Glomerular visceral epithelial cell (primary cell): ENCODE data around the gene FOCAD.
"Not testable (repeated sequence)": the region's sequence is repeated elsewhere in the genome, so short reads cannot be mapped to it uniquely, and the experiment has no call there.

ENCODE experiments used
- DNase-seq: peaks from one replicate; pipeline ENCODE4 v3.0.0-alpha.2; 2016; ENCODE audit errors: extremely low spot score

Gene FOCAD, protein sequence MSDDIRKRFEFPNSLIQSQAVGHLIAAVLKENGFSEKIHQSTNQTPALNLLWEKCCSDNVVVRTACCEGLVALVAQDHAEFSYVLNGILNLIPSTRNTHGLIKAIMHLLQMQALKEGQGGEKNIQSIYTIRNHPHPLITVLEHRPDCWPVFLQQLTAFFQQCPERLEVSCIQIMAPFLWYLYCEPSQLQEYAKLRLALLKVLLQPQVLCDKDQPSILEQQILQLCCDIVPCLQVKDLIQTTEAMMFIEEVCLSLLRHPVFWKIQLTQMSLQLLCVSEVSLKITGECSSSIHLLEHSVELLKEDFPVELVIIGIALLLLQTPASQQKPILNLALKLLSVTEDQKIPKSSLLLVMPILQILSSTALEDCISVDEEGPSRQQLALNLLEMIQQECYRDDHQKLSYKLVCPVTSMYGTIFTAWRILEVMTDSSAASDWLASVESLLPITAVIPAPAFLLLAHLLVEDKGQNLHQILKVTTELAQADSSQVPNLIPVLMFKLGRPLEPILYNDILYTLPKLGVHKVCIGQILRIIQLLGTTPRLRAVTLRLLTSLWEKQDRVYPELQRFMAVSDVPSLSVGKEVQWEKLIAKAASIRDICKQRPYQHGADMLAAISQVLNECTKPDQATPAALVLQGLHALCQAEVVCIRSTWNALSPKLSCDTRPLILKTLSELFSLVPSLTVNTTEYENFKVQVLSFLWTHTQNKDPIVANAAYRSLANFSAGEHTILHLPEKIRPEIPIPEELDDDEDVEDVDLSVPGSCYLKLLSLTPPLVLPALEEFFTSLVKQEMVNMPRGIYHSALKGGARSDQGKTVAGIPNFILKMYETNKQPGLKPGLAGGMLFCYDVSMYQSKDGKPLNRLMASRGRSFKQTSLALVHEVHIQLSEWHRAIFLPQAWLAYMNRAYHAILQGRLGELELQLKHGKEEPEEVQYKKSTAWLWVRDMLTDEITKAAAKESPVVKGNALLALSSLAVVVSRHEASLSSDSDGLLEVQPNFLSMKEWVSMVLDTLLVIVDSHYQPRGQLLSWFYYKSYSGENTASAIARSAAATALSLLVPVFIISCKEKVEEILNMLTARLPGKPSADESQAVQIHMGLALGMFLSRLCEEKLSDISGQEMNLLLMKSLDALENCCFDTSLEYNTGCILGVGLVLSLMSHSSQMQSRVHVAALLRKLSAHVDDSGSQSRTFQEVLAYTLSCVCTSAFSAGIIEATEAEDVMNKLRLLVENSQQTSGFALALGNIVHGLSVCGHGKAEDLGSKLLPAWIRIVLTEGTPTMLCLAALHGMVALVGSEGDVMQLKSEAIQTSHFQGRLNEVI (N-terminal part only)

DNA sequence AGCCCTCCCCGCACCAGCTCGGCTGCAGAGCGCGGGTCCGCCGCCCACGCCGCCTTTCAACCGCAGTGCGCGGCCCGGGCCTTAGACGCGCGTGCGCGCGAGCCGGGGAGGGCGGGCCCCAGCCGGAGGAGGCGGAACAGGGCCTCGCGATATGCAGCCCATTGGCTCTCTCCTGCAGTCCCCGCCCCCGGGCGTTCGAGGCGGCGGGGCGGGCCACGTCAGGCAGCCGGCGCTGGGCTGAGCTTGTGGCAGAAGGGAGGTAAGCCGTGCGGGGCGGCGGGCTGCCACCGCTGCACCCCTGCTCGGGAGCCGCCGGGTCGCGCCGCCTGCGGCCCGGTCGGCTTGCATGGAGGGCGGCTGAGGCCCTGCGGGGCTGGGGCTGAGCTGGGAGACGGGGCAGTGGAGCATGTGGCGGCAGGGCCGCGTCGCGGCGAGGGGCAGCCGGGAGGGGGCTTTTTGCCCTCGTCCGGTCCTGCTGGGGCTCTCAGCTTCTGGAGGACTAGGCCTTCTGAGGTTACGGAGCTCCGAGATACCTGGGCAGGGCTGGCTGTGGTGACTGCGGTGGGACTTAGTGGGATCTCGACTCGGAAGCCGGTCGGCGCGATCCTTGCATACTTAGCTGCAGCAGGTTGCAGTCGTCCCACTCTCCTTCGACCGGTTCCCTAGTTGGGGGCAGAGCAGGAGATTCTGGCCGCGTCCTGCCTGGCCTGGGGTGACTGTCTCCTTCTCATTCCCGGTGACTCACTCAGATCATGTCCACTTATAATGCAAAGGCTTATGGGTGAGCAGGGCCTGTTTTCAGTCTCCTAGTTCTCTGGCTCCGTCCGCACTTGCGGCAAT lies at the start of gene FOCAD:
TSS of gene FOCAD (plus strand) at position 225 of the 840 bp plus-strand sequence. CDS start 31,095 bp downstream, outside the sequence.
- peak; percentile 96 for DNase-seq

DNA sequence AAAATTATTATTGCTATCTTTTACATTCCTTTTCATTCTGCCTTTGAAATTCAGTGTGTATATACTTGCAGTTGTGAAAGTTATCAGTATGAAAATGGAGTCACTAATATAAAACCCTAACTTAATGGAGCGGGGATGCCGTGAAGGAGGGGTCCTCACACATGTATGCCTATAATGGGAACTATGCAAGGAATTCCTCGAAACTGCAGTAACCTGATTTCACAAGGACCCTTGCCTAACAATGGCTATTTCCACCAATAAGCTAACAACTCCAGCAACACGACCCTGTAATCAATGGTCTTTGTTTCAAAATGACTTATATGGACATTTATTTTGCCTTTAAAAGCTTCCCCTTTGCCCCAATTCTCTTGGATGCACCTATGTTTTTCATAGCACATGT lies 49.2 kb upstream of the FOCAD start:
- DNase-seq, result no peak

DNA sequence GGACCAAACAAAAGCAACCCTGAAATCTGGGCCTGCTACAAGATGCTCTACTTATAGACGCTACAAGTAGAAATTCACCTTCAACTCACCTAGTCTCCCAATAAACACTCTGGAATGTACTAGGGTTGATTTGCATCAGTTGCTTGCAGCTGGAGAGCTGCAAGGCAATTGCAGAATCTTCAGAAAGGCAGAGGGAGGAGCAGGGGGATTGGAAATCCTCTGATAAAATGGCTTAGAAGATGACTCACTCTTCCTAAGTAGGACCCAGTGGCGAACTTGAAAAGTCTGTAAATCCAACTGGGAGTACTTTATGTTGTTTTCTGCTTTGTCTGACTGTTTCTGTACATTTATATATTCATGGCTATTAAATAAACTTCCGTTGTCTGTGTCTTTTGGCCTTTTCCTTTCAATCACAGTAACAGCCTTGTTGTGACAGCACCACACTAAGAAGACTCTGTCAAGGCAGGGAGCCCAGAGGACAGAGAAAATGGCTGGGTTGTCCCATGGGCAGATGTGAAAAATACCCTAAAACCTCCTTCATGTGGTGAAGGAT lies 47.1 kb upstream of the FOCAD start:
- DNase-seq, result no peak

DNA sequence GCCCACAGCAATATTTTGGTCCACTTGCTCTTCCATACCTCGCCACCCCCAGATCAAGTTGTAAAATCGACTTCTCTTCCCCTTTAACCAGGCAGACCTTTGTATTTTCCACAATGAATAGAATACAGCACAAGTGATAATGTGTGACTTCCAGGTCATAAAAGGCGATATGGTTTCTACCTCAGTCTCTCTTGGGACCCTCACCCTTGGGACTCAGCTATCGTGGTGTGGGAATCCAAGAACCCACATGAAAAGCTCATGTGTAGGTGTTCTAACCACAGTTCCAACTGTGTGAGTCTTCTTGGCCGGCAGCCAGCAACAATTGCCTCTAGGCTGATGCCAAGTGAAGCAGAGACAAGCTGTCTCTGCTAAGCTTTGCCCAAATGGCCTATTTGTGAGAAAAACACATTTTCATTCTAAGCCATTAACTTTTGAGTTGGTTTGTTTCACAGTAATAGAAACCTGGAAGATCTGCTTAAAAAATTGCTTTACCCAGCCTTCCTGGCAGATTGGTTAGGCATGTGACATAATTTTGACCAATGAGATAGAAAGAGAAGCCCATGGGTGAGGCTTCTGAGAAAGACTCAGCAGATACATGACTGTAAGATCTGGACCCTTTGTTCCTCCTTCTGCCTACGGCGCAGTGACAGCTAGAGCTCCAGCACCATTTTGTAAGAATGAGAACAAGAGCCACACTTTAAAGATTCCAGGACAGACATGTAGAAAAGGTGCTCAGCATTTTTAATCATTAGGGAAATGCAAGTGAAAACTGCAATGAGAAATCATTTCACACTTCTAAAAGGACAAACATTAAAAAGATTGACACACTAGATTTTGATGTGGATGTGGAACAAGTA lies 43.5 kb upstream of the FOCAD start:
- DNase-seq, result peak; percentile 83

DNA sequence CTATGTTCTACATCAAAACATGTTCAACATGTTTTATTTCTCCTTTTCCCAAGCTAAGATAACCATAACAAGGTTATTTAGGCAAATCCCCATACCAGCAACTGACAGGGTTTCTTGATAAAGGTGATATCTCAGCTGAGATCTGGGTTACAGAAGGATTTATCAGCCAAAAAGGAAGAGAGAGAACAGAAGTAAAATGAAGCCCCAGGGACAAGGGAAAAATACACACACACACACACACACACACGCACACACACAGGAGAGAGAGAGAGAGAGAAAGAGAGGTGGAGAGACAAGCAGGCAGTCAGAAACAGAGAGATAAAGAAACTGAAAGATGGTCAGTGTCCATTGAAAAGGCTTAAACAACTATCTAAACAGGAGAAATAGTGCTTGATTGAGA lies 42.0 kb upstream of the FOCAD start:
- DNase-seq, result no peak

DNA sequence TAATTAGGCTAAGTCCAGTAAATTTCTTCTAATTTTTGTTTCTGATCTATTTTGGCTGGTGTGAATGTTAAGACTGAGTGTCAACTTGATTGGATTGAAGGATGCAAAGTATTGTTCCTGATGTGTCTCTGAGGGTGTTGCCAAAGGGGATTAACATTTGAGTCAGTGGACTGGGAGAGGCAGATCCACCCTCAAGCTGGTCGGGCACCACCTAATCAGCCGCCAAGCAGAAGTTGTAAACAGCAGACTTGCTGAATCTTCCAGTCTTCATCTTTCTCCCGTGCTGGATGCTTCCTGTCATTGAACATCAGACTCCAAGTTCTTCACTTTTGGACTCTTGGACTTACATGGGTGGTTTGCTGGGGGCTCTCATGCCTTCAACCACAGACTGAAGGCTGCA lies 40.4 kb upstream of the FOCAD start:
- no peak for DNase-seq

DNA sequence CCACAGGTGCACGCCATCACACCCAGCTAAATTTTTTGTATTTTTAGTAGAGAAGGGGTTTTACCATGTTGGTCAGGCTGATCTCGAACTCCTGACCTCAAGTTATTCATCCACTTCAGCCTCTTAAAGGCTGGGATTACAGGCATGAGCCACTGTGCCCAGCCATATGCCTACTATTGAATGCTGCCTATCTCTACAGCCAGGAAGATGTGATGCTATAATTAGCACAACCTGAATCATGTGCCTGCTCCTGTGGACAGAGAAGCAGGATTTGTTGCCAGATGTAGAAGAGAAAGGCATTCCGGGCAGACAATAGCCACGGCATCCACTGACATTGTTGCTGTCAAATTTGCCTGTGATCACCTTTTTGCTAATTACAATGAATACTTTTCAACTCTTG lies 37.4 kb upstream of the FOCAD start:
- DNase-seq, result no peak

DNA sequence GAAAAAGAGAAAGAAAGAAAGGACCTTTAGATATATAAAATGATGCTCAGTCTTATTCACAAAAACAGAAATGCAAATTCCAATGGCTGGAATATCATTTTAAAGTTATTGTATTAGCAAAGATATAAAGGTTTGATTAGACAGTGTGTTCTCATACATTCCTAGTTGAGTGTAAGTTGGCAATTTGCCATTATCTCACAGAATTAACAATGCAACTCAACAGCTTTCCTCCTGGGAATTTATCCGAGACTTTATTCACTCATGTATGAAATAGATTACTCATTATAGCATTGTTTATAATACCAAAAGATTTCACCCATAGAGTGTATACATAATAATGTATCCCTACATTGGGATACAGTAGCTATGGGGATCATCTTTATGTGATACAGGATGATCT lies 34.7 kb upstream of the FOCAD start:
- no peak for DNase-seq

DNA sequence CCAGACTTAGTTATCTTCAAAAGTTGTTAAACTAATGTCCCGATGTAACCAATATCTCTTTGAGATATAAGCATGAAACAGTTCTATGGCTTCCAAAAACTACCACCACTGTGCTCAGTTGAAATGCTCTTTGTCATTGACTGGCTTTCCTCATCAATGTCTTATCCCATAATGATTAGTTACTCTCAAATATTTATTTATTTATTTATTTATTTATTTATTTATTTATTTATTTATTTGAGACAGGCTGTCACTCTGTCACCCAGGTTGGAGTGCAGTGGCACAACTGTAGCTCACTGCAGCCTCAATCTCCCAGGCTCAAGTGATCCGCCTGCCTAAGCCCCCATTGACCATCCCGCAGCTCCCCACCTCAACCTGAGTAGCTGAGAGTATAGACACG lies 33.7 kb upstream of the FOCAD start:
- DNase-seq, result no peak

DNA sequence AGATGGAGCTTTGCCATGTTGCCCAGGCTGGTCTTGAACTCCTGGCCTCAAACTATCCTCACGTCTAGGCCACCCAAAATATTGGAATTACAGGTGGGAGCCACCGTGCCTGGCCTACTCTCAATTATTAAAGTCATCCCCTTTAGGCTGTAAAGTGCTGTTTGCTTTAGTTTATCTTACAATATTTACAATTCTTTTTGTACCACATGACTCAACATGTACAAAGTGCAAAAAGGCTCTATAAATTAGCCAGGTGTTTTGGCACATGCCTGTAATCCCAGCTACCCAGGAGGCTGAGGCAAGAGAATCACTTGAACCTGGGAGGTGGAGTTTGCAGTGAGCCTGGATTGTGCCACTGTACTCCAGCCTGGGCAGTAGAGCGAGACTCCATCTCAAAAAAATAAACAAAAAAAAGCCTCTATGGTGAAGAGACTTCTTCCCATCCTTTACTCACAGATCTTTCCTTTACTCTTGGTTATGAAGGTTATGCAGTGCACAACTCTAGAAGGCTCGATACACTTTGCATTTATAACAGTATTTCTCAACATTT lies 33.2 kb upstream of the FOCAD start:
- no peak for DNase-seq

DNA sequence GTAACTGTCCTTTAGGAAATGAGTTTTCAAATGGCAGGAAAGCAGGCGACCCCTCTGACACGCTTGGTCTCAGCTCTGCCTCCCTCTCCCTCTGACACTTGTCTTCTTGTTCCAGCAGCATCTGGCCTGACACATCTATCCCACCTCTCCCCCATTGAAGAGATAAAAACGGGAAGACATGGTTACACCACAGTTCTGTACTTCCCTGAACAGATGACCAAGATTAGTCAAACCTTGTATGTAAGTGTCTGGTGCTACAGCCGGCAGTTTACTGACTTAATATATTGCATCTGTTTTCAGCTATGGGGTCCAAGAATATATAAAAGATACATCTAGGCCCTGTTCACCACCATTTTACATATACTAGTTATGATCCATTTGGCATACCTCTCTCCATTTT lies 32.1 kb upstream of the FOCAD start:
- DNase-seq, result no peak

DNA sequence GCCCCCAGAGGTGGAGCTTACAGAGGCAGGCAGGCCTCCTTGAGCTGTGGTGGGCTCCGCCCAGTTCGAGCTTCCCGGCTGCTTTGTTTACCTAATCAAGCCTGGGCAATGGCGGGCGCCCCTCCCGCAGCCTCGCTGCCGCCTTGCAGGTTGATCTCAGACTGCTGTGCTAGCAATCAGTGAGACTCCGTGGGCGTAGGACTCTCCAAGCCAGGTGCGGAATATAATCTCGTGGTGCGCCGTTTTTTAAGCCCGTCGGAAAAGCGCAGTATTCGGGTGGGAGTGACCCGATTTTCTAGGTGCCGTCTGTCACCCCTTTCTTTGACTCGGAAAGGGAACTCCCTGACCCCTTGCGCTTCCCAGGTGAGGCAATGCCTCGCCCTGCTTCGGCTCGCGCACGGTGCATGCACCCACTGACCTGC lies 25.8 kb upstream of the FOCAD start:
- not testable (repeated sequence) for DNase-seq

DNA sequence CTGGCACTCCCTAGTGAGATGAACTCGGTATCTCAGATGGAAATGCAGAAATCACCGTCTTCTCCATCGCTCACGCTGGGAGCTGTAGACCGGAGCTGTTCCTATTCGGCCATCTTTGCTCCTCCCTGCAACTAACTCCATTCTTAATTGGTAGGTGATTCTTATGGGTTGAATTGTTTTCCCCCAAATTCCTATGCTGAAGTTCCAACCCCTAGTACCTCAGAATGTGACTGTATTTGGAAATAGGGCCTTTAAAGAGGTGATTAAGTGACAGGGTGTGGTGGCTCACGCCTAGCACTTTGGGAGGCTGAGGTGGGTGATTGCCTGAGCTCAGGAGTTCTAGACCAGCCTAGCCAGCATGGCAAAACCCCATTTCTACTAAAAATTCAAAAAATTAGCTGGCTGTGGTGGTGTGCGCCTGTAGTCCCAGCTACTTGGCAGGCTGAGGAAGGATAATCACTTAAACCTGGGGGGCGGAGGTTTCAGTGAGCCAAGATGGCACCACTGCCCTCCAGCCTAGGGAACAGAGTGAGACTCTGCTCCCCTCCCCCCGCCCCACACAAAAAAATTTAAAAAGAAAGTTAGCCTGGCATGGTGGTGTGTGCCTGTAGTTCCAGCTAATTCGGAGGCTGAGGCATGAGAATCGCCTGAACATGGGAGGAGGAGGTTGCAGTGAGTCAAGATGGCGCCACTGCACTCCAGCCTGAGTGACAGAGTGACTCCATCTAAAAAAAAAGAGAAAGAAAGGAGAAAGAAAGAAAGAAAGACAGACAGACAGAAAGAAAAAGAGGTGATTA lies 25.2 kb upstream of the FOCAD start:
- DNase-seq, result no peak

DNA sequence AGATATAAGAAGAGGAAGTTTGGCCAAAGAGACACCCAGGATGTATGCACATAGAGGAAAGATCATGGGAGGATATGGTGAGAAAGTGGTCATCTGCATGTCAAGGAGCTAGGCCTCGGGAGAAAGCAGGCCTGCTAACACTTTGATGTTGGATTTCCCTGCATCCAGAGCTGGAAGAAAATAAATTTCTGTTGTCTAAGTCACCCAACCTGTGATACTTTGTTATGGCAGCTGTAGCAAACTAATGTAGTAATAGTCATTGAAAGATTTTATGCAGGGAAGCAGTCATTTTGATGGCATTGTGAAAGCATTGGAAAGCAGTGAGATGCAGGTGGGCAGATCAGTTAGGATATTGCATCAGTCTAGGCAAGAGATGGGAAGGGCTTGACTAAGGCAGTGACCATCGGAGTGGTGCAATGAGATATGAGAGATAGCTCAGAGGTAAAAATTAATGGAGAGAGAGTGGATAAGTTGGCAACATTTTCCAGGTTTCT lies 24.5 kb upstream of the FOCAD start:
- DNase-seq, result no peak

DNA sequence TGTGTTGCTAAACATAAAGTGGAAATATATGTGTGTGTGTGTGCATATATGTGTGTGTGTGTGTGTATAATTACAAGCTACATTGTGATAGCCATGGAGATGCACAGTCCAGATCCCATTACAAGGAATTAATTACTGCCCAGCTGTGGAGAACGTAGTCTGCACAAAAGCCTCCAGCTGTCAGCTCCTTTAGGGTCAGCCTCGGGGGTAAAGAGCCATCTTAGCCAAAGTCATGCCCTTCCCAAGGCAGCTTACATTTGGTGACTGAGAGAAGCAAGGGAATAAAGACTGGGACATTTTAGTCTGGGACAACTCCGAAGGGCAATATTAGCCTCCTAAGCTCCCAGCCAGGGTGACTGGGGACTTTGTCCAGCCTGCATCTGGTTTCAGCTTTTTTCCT lies 21.9 kb upstream of the FOCAD start:
- DNase-seq, result no peak

DNA sequence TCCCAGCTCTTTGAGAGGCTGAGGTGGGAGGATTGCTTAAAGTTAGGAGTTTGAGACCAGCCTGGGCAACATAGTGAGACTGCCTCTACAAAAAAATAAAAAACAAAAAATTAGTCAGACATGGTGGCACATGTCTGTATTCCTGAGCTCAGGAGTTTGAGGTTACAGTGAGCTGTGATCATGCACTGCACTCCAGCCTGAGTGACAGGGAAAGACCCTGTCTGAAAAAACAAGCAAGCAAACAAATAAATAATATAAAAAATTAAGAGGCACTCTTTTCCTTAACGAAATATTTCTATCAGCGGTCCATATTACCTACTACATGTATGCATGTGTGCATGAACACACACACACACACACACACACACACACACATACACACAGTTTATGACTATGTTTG lies 20.9 kb upstream of the FOCAD start:
- no peak for DNase-seq

DNA sequence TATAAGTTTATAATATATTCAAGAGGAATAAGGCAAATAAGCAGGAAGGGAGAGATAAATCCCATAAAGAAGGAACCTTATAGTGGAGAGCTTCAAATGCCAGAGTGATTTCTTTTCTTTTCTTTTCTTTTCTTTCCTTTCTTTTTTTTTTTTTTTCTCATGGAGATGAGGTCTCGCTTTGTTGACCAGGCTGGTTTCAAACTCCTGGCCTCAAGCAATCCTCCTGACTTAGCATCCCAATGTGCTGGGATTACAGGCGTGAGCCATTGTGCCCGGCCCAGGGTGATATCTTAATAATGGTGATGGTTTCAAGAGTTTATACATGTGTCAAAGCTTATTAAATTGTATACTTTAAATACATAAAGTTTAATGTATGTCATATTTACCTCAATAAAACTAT lies 19.6 kb upstream of the FOCAD start:
- no peak for DNase-seq

DNA sequence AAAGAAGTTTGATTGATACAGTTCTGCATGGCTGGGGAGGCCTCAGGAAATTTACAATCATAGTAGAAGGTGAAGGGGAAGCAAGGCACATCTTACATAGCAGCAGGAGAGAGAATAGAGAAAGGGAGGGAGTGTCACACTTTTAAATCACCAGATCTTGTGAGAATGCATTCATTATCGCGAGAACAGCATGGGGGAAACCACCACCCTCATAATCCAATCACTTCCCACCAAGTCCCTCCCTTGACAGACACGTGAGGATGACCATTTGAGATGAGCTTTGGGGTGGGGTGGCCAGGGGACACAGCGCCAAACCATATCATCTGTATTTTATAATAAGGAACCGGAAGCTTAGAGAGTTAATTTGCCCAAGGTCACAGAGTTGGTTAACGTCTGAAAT lies 13.7 kb upstream of the FOCAD start:
- DNase-seq, result no peak

DNA sequence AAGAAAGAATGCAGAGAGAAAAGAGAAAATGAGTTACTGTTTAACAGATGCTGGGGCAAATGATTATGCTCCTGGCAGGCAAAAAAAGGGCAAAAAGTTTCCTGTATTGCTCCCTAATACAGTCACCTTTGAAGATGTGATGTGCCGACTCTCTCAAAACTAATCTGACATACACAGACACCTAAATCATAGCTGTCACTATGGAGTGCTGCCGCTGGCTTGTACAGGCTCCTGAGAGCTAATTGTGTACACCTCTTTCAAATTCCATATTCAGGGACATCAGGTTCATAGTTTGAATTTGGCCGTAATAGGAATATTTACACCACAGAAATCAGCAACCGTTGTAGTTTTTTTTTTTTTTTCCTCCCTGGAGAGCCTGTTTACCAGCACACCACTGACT lies 12.4 kb upstream of the FOCAD start:
- no peak for DNase-seq
